ENCODE data around the gene CACNA1E.
A peak's percentile ranks its signal among the peaks of the same experiment; 100 is the strongest.

The CACNA1E gene

DNA sequence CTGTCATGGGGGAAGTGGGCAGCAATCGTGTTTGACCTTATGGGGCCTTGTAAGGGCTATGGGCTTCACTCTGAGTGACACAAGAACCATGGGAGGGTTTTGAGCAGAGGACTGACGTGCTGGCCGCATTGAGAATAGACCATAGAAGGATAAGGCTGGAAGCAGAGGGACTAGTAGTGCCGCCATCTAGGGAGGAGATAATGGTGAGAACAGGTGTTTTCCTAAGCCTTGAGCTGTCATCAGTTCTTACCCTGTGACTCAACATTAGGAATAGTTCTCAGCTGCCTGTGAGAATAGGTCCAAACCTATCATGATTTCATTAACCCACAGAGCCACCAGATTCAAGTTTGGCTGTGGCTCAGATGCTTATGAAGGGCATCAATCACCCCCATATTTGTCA is 228.5 kb downstream of the CACNA1E start:
- intact Hi-C loops (cut with DNase I): no loop called here
- no peak for DNase-seq

- DNase-seq: peak in 5 of 42 donors; percentile 14 to 31 (median 19)
- intact Hi-C loops (cut with DNase I): no loop called here
Observed at GRCh38 chr1:181712711-181713110, 229.4 kb downstream of the CACNA1E start.

DNA sequence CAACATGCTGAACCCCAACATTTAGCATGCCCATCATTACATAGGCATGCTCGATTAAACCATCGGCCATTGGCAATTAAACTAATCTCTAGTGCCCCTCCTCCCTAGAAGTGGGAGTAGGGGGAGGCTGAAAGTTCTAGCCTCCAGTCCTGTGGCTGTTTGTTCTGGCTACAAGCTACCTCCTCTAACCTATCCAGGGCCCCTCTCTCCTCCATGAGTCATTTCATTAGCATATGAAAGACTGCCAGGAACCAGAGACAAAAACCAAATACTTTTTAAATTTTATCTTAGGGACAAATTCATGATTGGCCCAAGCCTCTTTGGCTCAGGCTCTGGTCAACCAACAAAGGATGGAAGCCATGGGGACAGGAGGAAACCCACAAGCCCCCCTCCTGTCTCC is 231.1 kb downstream of the CACNA1E start:
- intact Hi-C loops (cut with DNase I): no loop called here
- no peak for DNase-seq

DNA sequence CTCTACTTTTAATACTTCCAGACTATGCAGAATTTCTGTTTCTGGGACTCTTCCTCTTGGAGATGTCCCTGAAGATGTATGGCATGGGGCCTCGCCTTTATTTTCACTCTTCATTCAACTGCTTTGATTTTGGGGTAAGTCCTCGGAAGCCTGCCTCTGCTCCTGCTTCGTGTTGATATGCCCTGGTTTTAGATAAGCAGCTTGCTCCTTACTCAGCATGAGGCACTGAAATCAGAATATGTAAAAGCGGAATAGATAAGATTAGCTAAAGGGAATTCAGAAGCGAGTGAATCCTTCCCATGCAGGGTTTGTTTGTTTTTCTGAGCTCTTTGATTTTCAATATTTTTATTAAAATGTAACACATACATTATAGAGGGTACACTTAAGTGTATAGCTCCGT is 234.7 kb downstream of the CACNA1E start:
- no peak for DNase-seq
- intact Hi-C loops (cut with DNase I): no loop called here

GRCh38 chr1:181726320-181727012 is 243.1 kb downstream of the CACNA1E start:
- DNase-seq: no peak
- intact Hi-C loops (cut with DNase I): no loop called here

- DNase-seq: peak in 29 of 42 donors; percentile 9 to 73 (median 39)
- intact Hi-C loops (cut with DNase I): no loop called here
Observed at GRCh38 chr1:181730606-181731005, 247.3 kb downstream of the CACNA1E start.

DNA sequence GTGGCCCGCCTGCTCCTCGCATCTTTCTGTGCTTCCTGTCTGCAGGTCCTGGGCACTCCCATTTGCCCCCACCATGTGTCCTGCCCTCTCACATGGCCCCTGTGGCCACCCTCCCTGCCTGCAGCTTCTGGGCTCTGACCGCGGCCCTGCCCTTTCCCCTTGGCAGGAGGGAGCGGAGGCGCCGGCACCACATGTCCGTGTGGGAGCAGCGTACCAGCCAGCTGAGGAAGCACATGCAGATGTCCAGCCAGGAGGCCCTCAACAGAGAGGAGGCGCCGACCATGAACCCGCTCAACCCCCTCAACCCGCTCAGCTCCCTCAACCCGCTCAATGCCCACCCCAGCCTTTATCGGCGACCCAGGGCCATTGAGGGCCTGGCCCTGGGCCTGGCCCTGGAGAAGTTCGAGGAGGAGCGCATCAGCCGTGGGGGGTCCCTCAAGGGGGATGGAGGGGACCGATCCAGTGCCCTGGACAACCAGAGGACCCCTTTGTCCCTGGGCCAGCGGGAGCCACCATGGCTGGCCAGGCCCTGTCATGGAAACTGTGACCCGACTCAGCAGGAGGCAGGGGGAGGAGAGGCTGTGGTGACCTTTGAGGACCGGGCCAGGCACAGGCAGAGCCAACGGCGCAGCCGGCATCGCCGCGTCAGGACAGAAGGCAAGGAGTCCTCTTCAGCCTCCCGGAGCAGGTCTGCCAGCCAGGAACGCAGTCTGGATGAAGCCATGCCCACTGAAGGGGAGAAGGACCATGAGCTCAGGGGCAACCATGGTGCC is 249.1 kb downstream of the CACNA1E start:
- intact Hi-C loops (cut with DNase I): no loop called here
- no peak for DNase-seq

- no peak for DNase-seq
- intact Hi-C loops (cut with DNase I): no loop called here
Observed at GRCh38 chr1:181733486-181733885, 250.2 kb downstream of the CACNA1E start.

GRCh38 chr1:181737056-181737455 is 253.7 kb downstream of the CACNA1E start:
- intact Hi-C loops (cut with DNase I): no loop called here
- peak in 7 of 42 donors; percentile 20 to 61 (median 37) for DNase-seq

- intact Hi-C loops (cut with DNase I): no loop called here
- DNase-seq: peak in 38 of 42 donors; percentile 31 to 86 (median 60)
Observed at GRCh38 chr1:181739214-181739613, 255.9 kb downstream of the CACNA1E start.

- intact Hi-C loops (cut with DNase I): no loop called here
- no peak for DNase-seq
Observed at GRCh38 chr1:181742426-181742825, 259.1 kb downstream of the CACNA1E start.

DNA sequence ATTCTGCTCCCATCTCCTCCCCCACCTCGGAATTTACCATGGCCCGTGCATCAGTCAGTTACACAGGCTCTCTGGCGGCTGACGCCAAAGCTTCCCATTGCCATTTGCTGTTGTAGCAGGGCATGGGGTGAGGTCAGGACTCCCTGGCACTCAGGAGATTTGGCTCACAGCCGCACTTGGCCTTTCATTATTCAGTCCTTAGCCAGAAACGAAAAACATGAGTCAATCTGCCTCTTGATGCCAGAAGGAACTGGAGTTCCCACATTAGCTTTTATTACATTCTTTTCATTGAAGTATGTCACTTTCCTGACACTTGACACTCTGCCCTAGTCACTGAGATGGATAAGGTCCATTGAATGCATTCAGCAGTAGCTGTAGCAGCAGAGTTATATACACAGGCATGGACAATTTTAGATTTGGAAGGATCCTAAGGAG is 260.6 kb downstream of the CACNA1E start:
- peak in 16 of 42 donors; percentile 22 to 71 (median 43) for DNase-seq
- intact Hi-C loops (cut with DNase I): no loop called here

DNA sequence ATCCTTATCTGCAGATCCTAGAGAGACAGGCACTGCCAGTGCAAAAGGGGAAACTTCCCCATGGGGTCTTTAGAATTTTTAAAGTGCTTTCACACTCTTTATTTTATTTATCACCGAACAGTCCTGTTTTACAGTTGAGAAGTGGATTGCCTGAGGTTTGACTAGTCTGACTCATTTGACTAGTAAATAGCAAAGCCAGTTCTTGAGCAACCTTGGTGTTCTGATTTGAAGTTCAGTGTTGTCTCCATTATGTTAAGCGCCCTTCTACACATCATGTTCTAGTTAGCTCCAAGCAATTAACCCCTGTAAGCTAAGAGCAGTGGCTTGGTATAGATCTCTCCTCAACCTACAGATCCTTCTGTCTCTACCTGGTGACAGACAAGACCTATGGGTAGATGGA is 262.9 kb downstream of the CACNA1E start:
- intact Hi-C loops (cut with DNase I): no loop called here
- no peak for DNase-seq

- intact Hi-C loops (cut with DNase I): no loop called here
- no peak for DNase-seq
Observed at GRCh38 chr1:181748013-181748412, 264.7 kb downstream of the CACNA1E start.

DNA sequence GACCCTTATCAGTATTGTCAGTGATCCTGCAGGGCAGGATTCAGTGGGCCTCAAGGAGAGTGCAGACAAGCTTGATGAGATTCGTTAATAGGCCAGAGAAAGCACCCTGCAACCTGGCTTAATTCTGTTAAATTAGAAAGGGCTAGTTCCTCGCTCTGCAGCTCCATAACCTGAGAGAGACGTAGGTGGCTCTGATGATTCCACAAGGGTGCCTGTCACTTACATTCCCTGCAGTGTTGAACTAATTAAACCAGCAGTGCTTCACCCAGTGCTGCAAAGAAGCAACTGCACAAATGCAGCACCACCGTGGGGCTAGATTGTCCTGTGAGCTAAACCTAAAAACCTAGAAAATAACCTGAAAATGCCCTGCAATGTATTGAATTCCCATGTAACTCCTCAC is 270.8 kb downstream of the CACNA1E start:
- intact Hi-C loops (cut with DNase I): no loop called here

DNA sequence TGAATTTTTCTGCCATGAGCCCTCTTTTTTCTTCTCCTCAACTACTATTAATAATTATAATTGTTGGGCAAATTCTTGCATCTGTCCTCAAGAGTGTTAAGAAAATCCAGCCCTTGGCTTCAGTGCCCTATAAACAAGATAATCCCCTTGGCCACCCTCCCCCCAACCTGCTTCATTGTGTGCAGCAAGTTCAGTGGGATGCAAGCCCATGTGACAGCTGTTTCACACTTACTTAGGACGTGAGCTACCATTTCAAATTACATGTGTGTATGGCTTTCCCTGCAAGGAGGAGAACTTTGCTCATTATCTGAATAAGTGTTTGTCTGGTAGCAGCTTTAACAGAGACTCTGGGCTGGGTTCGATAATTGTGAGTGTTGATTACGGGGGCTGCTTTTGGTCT is 276.2 kb downstream of the CACNA1E start:
- intact Hi-C loops (cut with DNase I): no loop called here
- DNase-seq: no peak

More for the DNA sequence above, 270.8 kb downstream of the CACNA1E start:
- peak in 5 of 42 donors; percentile 30 to 65 (median 40) for DNase-seq

DNA sequence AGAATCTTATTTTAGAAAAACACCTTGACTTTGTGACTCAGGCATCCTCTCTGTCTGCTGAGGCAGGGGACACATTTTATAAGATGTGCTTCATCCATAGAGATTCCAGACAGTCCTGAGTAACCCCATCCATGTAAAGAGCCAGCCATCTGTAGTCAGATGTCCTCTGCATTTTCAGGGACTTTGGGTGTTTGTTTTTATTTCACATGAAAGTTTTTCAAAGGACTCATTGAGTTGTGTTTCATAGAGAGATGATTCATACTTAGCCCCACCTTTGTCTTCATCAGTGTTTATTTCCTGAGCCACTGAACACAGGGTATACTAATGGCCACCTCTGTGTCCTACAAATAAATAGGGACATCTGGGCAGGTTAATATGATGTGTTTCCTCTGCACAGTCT is 280.4 kb downstream of the CACNA1E start:
- no peak for DNase-seq
- intact Hi-C loops (cut with DNase I): no loop called here

GRCh38 chr1:181765451-181766026 is 282.2 kb downstream of the CACNA1E start:
- intact Hi-C loops (cut with DNase I): no loop called here

GRCh38 chr1:181767001-181767708 is 283.8 kb downstream of the CACNA1E start:
- DNase-seq: no peak
- intact Hi-C loops (cut with DNase I): no loop called here

More at GRCh38 chr1:181765451-181766026, 282.2 kb downstream of the CACNA1E start:
- no peak for DNase-seq
